ENCODE data around the gene ARNT2.

- TF ChIP-seq PATZ1 (CRISPR knock-in tag; IDR thresholded peaks at IDR 0.05; ENCODE audit: borderline replicate concordance) (no peak), ZNF70 (CRISPR knock-in tag; IDR thresholded peaks at IDR 0.05) (no peak), ZNF565 (CRISPR knock-in tag; conservative IDR thresholded peaks at IDR 0.05; ENCODE audit: low read depth) (no peak), OSR1 (CRISPR knock-in tag; IDR thresholded peaks at IDR 0.05) (no peak)
- TF ChIP-seq, protein P1, sequence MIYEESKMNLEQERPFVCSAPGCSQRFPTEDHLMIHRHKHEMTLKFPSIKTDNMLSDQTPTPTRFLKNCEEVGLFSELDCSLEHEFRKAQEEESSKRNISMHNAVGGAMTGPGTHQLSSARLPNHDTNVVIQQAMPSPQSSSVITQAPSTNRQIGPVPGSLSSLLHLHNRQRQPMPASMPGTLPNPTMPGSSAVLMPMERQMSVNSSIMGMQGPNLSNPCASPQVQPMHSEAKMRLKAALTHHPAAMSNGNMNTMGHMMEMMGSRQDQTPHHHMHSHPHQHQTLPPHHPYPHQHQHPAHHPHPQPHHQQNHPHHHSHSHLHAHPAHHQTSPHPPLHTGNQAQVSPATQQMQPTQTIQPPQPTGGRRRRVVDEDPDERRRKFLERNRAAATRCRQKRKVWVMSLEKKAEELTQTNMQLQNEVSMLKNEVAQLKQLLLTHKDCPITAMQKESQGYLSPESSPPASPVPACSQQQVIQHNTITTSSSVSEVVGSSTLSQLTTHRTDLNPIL (CRISPR knock-in tag; IDR thresholded peaks at IDR 0.05; ENCODE audit: low read depth) = no peak
- TF ChIP-seq, protein P2, sequence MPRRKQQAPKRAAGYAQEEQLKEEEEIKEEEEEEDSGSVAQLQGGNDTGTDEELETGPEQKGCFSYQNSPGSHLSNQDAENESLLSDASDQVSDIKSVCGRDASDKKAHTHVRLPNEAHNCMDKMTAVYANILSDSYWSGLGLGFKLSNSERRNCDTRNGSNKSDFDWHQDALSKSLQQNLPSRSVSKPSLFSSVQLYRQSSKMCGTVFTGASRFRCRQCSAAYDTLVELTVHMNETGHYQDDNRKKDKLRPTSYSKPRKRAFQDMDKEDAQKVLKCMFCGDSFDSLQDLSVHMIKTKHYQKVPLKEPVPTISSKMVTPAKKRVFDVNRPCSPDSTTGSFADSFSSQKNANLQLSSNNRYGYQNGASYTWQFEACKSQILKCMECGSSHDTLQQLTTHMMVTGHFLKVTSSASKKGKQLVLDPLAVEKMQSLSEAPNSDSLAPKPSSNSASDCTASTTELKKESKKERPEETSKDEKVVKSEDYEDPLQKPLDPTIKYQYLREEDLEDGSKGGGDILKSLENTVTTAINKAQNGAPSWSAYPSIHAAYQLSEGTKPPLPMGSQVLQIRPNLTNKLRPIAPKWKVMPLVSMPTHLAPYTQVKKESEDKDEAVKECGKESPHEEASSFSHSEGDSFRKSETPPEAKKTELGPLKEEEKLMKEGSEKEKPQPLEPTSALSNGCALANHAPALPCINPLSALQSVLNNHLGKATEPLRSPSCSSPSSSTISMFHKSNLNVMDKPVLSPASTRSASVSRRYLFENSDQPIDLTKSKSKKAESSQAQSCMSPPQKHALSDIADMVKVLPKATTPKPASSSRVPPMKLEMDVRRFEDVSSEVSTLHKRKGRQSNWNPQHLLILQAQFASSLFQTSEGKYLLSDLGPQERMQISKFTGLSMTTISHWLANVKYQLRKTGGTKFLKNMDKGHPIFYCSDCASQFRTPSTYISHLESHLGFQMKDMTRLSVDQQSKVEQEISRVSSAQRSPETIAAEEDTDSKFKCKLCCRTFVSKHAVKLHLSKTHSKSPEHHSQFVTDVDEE (CRISPR knock-in tag; IDR thresholded peaks at IDR 0.05) = no peak
Observed at GRCh38 chr15:80561500-80561899, 157.3 kb downstream of the ARNT2 start.
